Measurements from ENCODE around the gene PTPRT. TPM values are rescaled to one million over a fixed set of nuclear protein-coding genes. Genes with fewer than 3 reads are reported as not detected.

The PTPRT gene
- total RNA-seq, 1 donor from 2014 or later: 23.5 TPM

DNA sequence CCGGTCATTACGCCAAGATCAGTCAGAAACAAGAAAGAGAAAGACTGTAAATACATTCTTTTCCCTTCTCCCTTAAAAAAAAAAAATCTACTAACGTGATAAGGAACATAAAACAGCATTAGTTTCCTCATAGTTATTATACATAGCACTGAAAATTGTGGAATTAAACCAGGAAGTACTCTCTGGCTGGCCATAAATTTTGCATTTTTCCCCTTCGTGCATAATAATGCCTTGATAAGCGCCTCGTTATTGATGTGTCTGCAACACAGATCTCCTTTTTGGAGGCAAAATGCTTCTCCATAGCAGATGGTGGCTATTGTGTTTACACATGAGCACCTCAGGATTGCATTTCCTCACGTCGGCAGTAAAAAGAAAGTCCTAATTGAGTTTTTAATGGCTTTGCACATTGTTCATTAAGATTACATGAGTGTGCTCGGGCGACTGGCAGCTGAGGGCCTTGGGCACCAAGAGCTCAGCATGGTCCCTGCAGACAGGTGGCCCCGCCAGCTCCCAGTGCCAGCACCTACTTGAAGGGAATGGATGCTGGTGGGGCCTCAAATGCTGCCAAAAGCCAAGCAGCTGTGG lies 394.5 kb downstream of the PTPRT start:
- Histone ChIP-seq H3K36me3 (no peaks in the 10 kb centered on the region), H3K27ac (no peak overlapping the region), H3K4me3 (no peak overlapping the region), H3K9me3 (no peaks in the 10 kb centered on the region), H3K27me3 (no peaks in the 10 kb centered on the region), H3K4me1 (no peaks in the 10 kb centered on the region)
- DNase-seq (ENCODE audit: low spot score in 2 of 2): no peak
- intact Hi-C loops (cut with DNase I): no loop called here
- TF ChIP-seq CTCF (IDR thresholded peaks at IDR 0.05): no peak

DNA sequence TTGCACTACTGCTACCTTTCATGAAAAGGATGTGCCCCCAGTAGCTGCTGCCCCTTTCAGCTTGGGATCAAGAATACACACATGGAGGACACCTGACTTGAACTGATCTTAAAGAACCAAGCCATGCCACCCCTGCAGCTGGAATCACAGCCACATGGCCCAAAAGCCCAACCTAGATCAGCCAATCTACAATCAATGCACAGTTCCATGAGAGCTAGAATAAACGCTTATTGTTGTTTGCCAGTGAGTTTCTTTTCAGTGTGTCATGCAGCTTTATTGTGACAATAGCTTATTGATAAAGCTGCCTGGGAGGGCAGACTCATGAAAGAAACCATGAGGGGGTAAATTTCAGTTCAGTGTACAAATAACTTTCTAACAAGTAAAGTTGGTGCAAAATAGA lies 397.7 kb downstream of the PTPRT start:
- Histone ChIP-seq H3K4me3 (no peak overlapping the region), H3K36me3 (no peaks in the 10 kb centered on the region), H3K27ac (no peak overlapping the region), H3K27me3 (no peaks in the 10 kb centered on the region), H3K4me1 (no peaks in the 10 kb centered on the region), H3K9me3 (no peaks in the 10 kb centered on the region)
- no peak for TF ChIP-seq CTCF (IDR thresholded peaks at IDR 0.05)
- no peak for DNase-seq (ENCODE audit: low spot score in 2 of 2)
- intact Hi-C loops (cut with DNase I): no loop called here

- Histone ChIP-seq H3K4me1 (no peaks in the 10 kb centered on the region), H3K27me3 (no peaks in the 10 kb centered on the region), H3K9me3 (no peaks in the 10 kb centered on the region), H3K36me3 (no peaks in the 10 kb centered on the region), H3K27ac (no peak overlapping the region), H3K4me3 (no peak overlapping the region)
- no peak for TF ChIP-seq CTCF (IDR thresholded peaks at IDR 0.05)
- intact Hi-C loops (cut with DNase I): no loop called here
- no peak for DNase-seq (ENCODE audit: low spot score in 2 of 2)
These were observed 399.6 kb downstream of the PTPRT start for GRCh38 chr20:42790111-42790510.

DNA sequence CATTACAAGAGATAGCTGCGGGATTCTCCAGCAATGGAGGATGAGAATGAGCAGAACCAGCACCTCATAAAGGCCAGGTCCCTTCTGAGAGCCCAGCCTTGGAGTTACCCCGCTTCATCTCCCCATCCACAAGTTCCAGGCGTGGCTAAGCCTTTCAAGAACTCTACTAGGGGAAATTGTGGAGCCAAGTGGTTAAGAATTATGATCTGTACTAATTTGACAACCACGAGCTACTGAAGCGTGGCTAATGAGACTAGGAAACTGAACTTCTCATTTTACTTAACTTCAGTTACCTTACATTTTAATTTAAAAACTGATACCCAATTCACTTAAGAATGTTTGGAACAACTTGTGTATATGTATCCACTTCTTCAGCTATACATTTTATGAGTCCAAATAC lies 401.0 kb downstream of the PTPRT start:
- DNase-seq (ENCODE audit: low spot score in 2 of 2): no peak
- intact Hi-C loops (cut with DNase I): no loop called here

DNA sequence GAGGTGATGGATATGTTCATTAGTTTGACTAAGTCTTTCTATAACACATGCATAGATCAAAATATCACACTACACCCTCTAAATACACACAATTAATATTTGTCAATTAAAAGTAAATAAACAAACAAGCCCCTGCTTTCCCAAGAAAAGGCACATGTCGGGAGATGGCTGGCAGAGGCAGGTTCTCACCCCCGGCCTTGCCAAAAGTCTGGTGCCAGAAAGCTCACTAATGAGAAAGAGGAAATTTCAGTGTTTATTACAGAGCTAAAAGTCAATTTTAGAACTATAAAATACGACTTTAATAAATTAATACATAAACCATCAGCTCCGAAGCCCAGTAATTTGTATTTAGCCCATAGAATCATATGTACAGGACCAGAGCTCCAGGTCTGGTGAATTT lies 404.7 kb downstream of the PTPRT start:
- TF ChIP-seq CTCF (IDR thresholded peaks at IDR 0.05): no peak
- Histone ChIP-seq H3K27me3 (no peaks in the 10 kb centered on the region), H3K4me3 (no peak overlapping the region), H3K36me3 (no peaks in the 10 kb centered on the region), H3K4me1 (no peaks in the 10 kb centered on the region), H3K9me3 (no peaks in the 10 kb centered on the region), H3K27ac (no peak overlapping the region)
- intact Hi-C loops (cut with DNase I): no loop called here
- no peak for DNase-seq (ENCODE audit: low spot score in 2 of 2)

More for the DNA sequence above, 401.0 kb downstream of the PTPRT start:
- no peak for TF ChIP-seq CTCF (IDR thresholded peaks at IDR 0.05)
- Histone ChIP-seq H3K4me1 (no peaks in the 10 kb centered on the region), H3K9me3 (no peaks in the 10 kb centered on the region), H3K27ac (no peak overlapping the region), H3K4me3 (no peak overlapping the region), H3K27me3 (no peaks in the 10 kb centered on the region), H3K36me3 (no peaks in the 10 kb centered on the region)

GRCh38 chr20:42779216-42779615 lies 410.5 kb downstream of the PTPRT start:
- Histone ChIP-seq H3K4me1 (no peaks in the 10 kb centered on the region), H3K36me3 (no peaks in the 10 kb centered on the region), H3K4me3 (no peak overlapping the region), H3K9me3 (no peaks in the 10 kb centered on the region), H3K27ac (no peak overlapping the region), H3K27me3 (no peaks in the 10 kb centered on the region)
- intact Hi-C loops (cut with DNase I): no loop called here
- DNase-seq (ENCODE audit: low spot score in 2 of 2): no peak
- no peak for TF ChIP-seq CTCF (IDR thresholded peaks at IDR 0.05)
